OCI-LY1 (cell line): ENCODE data around the gene NUP62.

Experiments
- H2AFZ ChIP-seq: fragments of 200-600 bp; sonication (generic), shearing (Covaris generic); 2 replicates; pipeline ENCODE4 v1.6.0; 2014; ENCODE audit warnings: antibody characterized with exemption, mild to moderate bottlenecking, low read length
- H3F3A ChIP-seq: fragments of 200-600 bp; sonication (generic), shearing (Covaris generic); 2 replicates; pipeline ENCODE4 v1.6.0; 2014; ENCODE audit warnings: mild to moderate bottlenecking, antibody characterized with exemption, low read length, moderate library complexity; ENCODE audit not compliant: insufficient read depth
- H3K27ac ChIP-seq: fragments of 200-600 bp; sonication (generic); 2 replicates; pipeline ENCODE4 v1.5.1; 2014; ENCODE audit warnings: low read length, mixed run types, mild to moderate bottlenecking, low read depth; ENCODE audit not compliant: poor library complexity, severe bottlenecking
- H3K27me3 ChIP-seq: fragments of 200-600 bp; sonication (generic); 2 replicates; pipeline ENCODE4 v1.6.0; 2014; ENCODE audit warnings: antibody characterized with exemption, mild to moderate bottlenecking, low read length, moderate library complexity; ENCODE audit not compliant: insufficient read depth
- H3K36me3 ChIP-seq: fragments of 200-600 bp; sonication (generic); 2 replicates; pipeline ENCODE4 v1.6.1; 2014; ENCODE audit warnings: mild to moderate bottlenecking, antibody characterized with exemption, low read length, moderate library complexity, mixed read lengths; ENCODE audit not compliant: insufficient read depth
- H3K4me1 ChIP-seq: fragments of 200-600 bp; sonication (generic); 2 replicates; pipeline ENCODE4 v1.5.1; 2014; ENCODE audit warnings: mild to moderate bottlenecking, low read length, moderate library complexity; ENCODE audit not compliant: insufficient read depth, severe bottlenecking
- H3K4me2 ChIP-seq: fragments of 200-600 bp; sonication (generic), shearing (Covaris generic); 2 replicates; pipeline ENCODE4 v1.6.1; 2014; ENCODE audit warnings: low read length
- H3K4me3 ChIP-seq: fragments of 200-600 bp; sonication (generic); 2 replicates; pipeline ENCODE4 v1.5.1; 2014; ENCODE audit warnings: low read length, low read depth, mild to moderate bottlenecking, mixed read lengths; ENCODE audit not compliant: poor library complexity, severe bottlenecking
- H3K79me2 ChIP-seq: fragments of 200-600 bp; shearing (Covaris generic); 2 replicates; pipeline ENCODE4 v1.6.1; 2016; ENCODE audit warnings: mixed run types, low read length, mixed read lengths; ENCODE audit not compliant: insufficient read depth
- H3K9ac ChIP-seq: fragments of 200-600 bp; sonication (generic), shearing (Covaris generic); 2 replicates; pipeline ENCODE4 v1.6.1; 2014; ENCODE audit warnings: mild to moderate bottlenecking, low read length, mixed read lengths
- H3K9me2 ChIP-seq: fragments of 200-600 bp; sonication (generic), shearing (Covaris generic); 2 replicates; pipeline ENCODE4 v1.6.1; 2014; ENCODE audit warnings: low read depth, mild to moderate bottlenecking, low read length, mixed read lengths
- H3K9me3 ChIP-seq: fragments of 200-600 bp; shearing (Covaris generic); 2 replicates; pipeline ENCODE4 v1.6.1; 2014; ENCODE audit warnings: low read length, mixed read lengths
- H4K20me1 ChIP-seq: fragments of 200-600 bp; sonication (generic), shearing (Covaris generic); 2 replicates; pipeline ENCODE4 v1.6.0; 2016; ENCODE audit warnings: mild to moderate bottlenecking, low read length; ENCODE audit not compliant: insufficient read depth
- EZH2 ChIP-seq: fragments of 200-600 bp; sonication (generic), shearing (Covaris generic); IDR thresholded peaks from 2 replicates; pipeline ENCODE4 v1.8.0; 2017; ENCODE audit warnings: borderline replicate concordance, mixed run types, mild to moderate bottlenecking, antibody characterized with exemption, low read length, moderate library complexity, mixed read lengths
- TF ChIP-seq, protein P1 (sequence below): fragments of 200-600 bp; sonication (generic), shearing (Covaris generic); IDR thresholded peaks from 2 replicates; pipeline ENCODE4 v1.5.1; 2017; ENCODE audit warnings: mild to moderate bottlenecking, antibody characterized with exemption, low read length, moderate library complexity, mixed read lengths

The NUP62 gene

GRCh38 chr19:49879243-49879963 is 49.9 kb downstream of the NUP62 start:
- Histone ChIP-seq H3K4me2 (peak overlapping the region; percentile 94), H3K9ac (peak overlapping the region; percentile 98), H3K36me3 (peaks cover 47% of the 10 kb centered on the region), H3K9me2 (no peaks in the 10 kb centered on the region), H4K20me1 (no peaks in the 10 kb centered on the region), H3K4me1 (peaks cover 30% of the 10 kb centered on the region), H3K9me3 (0 out of 2 replicates have a peak, but pooled peaks cover 3% of the 10 kb centered on the region), H2AFZ (no peak overlapping the region), H3F3A (no peaks in the 10 kb centered on the region), H3K27me3 (no peaks in the 10 kb centered on the region), H3K79me2 (peaks cover 8% of the 10 kb centered on the region), H3K27ac (peak overlapping the region; percentile 61), H3K4me3 (peak overlapping the region; percentile 93)
- TF ChIP-seq, protein P1, sequence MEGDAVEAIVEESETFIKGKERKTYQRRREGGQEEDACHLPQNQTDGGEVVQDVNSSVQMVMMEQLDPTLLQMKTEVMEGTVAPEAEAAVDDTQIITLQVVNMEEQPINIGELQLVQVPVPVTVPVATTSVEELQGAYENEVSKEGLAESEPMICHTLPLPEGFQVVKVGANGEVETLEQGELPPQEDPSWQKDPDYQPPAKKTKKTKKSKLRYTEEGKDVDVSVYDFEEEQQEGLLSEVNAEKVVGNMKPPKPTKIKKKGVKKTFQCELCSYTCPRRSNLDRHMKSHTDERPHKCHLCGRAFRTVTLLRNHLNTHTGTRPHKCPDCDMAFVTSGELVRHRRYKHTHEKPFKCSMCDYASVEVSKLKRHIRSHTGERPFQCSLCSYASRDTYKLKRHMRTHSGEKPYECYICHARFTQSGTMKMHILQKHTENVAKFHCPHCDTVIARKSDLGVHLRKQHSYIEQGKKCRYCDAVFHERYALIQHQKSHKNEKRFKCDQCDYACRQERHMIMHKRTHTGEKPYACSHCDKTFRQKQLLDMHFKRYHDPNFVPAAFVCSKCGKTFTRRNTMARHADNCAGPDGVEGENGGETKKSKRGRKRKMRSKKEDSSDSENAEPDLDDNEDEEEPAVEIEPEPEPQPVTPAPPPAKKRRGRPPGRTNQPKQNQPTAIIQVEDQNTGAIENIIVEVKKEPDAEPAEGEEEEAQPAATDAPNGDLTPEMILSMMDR, result no peak
- no peak for TF ChIP-seq EZH2

DNA sequence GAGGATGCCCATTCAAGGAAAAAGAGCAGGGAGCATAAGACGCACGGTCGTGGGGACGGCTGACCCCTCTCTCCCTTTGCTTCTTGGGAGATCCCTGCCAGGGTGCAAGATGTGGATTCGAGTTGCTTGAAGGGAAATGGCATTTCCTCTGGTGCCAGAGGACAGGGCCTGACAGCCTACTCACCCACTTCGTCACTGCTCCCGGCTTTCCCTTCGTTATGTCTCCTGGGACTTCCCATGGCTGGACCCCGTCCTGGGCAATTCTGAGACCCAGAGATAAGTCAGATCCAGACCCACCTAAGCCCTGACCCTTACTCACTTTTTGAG is 50.6 kb downstream of the NUP62 start:
- Histone ChIP-seq H3F3A (no peaks in the 10 kb centered on the region), H3K9ac (peak overlapping the region; percentile 98), H3K27ac (peak overlapping the region; percentile 61), H3K4me2 (peak overlapping the region; percentile 94), H4K20me1 (no peaks in the 10 kb centered on the region), H3K4me1 (peaks cover 30% of the 10 kb centered on the region), H3K79me2 (peaks cover 8% of the 10 kb centered on the region), H3K9me2 (no peaks in the 10 kb centered on the region), H2AFZ (no peak overlapping the region), H3K4me3 (peak overlapping the region; percentile 93), H3K27me3 (no peaks in the 10 kb centered on the region), H3K9me3 (0 out of 2 replicates have a peak, but pooled peaks cover 3% of the 10 kb centered on the region), H3K36me3 (peaks cover 44% of the 10 kb centered on the region)
- no peak for TF ChIP-seq EZH2
- TF ChIP-seq, protein P1, result no peak

- Histone ChIP-seq H3K36me3 (peaks cover 38% of the 10 kb centered on the region), H3K9me3 (0 out of 2 replicates have a peak, but pooled peaks cover 2% of the 10 kb centered on the region), H3K9me2 (no peaks in the 10 kb centered on the region), H3K4me1 (peaks cover 30% of the 10 kb centered on the region), H4K20me1 (no peaks in the 10 kb centered on the region), H3K4me2 (peak overlapping the region; percentile 94), H3K4me3 (peak overlapping the region; percentile 93), H3K27ac (peak overlapping the region; percentile 93), H3K9ac (peak overlapping the region; percentile 98), H3K27me3 (no peaks in the 10 kb centered on the region), H3F3A (no peaks in the 10 kb centered on the region), H2AFZ (no peak overlapping the region), H3K79me2 (peaks cover 8% of the 10 kb centered on the region)
- TF ChIP-seq EZH2, result no peak
- TF ChIP-seq, protein P1, result no peak
Measured at GRCh38 chr19:49877879-49878743, 51.2 kb downstream of the NUP62 start.
